ES-I3 (cell line): ENCODE data around the gene LIN28B.
"Not testable (repeated sequence)": the region's sequence is repeated elsewhere in the genome, so short reads cannot be mapped to it uniquely, and the experiment has no call there.

Source experiments
- H3K36me3 ChIP-seq: 2 replicates; pipeline ENCODE4 v1.6.1; 2013; ENCODE audit warnings: mild to moderate bottlenecking, low read length, control low read depth, moderate library complexity; ENCODE audit not compliant: insufficient read depth
- H3K4me1 ChIP-seq: 2 replicates; pipeline ENCODE4 v1.6.1; 2013; ENCODE audit warnings: mild to moderate bottlenecking, control low read depth, low read length; ENCODE audit not compliant: insufficient read depth
- H3K9ac ChIP-seq: 2 replicates; pipeline ENCODE4 v1.6.1; 2013; ENCODE audit warnings: low read depth, mild to moderate bottlenecking, low read length, moderate library complexity
- H3K9me3 ChIP-seq: 2 replicates; pipeline ENCODE4 v1.6.1; 2013; ENCODE audit warnings: mild to moderate bottlenecking, low read length, moderate library complexity; ENCODE audit not compliant: control insufficient read depth, insufficient read depth

The LIN28B gene

DNA sequence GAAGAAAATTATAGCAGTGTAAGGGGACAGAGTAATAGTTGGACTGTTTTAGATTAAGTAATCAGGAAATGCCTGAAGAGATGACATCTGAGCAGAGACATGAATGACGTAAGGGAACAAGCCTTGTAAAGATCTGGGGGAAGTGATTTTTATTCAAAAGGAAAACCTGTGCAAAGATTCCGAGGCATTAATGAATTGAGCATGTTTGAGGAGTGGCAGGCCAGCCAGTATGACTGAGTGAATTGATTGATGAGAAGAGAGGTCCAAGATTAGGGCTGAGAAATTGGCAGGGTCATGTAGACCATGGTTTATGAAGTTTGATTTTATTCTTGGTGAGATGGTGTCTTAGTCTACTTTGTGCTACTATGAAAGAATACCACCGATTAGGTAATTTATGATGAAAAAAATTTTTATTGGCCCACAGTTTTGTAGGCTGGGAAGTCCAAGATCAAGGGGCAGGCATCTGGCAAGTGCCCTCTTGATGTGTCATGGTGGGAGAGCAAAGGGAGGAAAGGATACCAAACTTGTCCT lies 95.1 kb downstream of the LIN28B start:
- Histone ChIP-seq H3K9ac (no peak overlapping the region), H3K4me1 (peaks cover 6% of the 10 kb centered on the region), H3K36me3 (no peaks in the 10 kb centered on the region), H3K9me3 (no peaks in the 10 kb centered on the region)

DNA sequence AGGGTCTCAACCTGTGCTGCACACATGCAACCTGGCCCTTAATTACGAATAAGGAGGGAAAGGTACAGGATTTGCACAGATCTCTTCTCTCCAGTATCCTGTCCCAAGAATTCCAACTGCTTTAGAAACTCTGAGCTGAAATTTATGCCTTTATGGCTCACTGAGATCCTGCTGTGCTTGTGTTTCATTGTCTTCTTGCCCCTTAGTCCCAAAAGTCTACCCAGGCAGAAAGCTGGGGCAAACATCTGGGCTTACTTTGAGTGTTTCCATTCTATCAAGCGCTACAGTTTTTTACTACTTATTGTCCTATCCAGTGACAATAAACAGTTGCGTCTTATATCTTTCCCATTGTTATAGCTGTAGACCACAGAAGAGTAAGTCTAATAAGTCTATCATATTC lies 99.7 kb downstream of the LIN28B start:
- Histone ChIP-seq H3K4me1 (peaks cover 6% of the 10 kb centered on the region), H3K9ac (no peak overlapping the region), H3K9me3 (no peaks in the 10 kb centered on the region), H3K36me3 (no peaks in the 10 kb centered on the region)

DNA sequence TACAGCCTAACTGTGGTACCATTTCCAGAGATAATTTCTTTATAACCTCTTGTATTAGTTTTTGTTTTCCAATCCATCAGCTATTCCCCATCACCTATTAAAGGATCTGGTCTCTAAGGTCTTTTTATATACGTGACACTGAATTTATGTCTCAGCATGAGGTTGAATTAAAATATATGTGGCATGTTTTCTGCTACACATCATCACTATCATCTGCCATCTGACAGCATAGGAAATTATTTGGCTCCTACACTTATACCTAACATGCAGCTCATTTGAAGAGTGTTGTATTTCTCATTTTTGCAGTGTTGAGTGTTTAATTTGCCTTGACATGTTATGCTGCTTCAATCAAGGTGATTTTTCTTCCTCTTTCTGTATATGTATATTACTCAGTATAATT lies 100.3 kb downstream of the LIN28B start:
- no peak overlapping the region for H3K9ac ChIP-seq

GRCh38 chr6:105058316-105058715 lies 101.4 kb downstream of the LIN28B start:
- Histone ChIP-seq H3K9me3 (no peaks in the 10 kb centered on the region), H3K36me3 (no peaks in the 10 kb centered on the region), H3K4me1 (peaks cover 6% of the 10 kb centered on the region), H3K9ac (no peak overlapping the region)

More for the DNA sequence above, 100.3 kb downstream of the LIN28B start:
- no peaks in the 10 kb centered on the region for H3K9me3 ChIP-seq
- H3K4me1 ChIP-seq, result peaks cover 6% of the 10 kb centered on the region
- H3K36me3 ChIP-seq, result no peaks in the 10 kb centered on the region

DNA sequence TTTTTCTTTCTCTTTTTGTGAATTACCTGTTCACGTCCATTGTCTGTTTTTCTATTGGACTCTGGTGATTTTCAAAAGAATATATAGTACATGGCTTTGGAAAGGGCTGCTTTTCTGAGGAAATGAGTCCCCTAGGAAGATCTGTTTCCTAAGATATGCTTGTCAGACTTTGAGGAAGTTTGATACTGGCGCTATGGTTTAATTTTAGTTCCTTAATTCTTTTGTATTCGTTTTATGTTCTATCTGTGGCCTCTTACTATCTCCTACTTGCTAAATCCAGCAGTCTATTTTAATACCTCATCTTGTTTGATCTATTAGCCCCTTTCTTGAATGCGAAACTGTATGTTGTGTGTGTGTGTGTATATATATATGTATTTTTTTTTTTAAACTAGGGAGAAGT lies 101.9 kb downstream of the LIN28B start:
- Histone ChIP-seq H3K9me3 (no peaks in the 10 kb centered on the region), H3K9ac (no peak overlapping the region), H3K4me1 (peaks cover 6% of the 10 kb centered on the region), H3K36me3 (no peaks in the 10 kb centered on the region)

- no peaks in the 10 kb centered on the region for H3K36me3 ChIP-seq
- no peaks in the 10 kb centered on the region for H3K9me3 ChIP-seq
- H3K9ac ChIP-seq, result no peak overlapping the region
- H3K4me1 ChIP-seq, result no peaks in the 10 kb centered on the region
Measured at GRCh38 chr6:105066233-105066632, 109.3 kb downstream of the LIN28B start.

DNA sequence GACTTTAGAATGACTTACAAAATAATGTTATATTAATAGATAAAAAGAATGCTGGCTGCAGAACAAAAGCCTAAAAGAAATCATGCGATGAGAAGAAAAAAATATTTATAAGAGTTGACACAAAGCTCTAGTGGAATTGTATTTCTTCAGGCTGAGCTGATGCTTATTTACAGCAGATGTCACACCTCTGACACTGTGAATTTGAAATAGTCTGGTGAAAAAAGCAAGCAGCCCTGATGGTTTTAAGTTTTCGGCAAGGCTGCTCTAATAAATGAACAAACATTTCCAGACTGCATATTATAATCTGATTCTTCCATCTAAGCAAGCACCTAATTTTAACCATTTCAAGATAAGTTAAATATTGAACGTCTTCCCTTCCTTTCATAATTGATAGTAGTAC lies 109.9 kb downstream of the LIN28B start:
- Histone ChIP-seq H3K9ac (no peak overlapping the region), H3K9me3 (no peaks in the 10 kb centered on the region), H3K4me1 (no peaks in the 10 kb centered on the region), H3K36me3 (no peaks in the 10 kb centered on the region)

DNA sequence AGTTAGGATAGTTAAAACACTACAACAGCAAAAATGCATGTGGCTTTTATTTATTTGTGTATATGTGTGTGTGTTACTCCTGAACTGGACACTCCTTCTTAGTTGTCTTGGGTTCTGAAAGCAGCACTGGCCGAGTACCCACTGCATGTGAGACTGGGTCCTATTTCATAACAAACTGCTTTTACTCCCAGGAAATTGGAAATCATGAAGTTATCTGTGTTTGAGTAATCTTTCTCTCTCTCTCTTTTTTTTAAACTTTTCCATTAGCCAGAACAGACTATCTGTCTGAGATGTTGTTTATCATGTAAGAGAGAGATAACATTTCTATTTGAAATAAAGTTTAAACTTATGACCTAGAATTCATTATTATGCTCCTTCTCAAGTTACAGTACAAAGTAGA lies 110.4 kb downstream of the LIN28B start:
- H3K36me3 ChIP-seq, result no peaks in the 10 kb centered on the region
- H3K4me1 ChIP-seq, result no peaks in the 10 kb centered on the region
- H3K9ac ChIP-seq, result no peak overlapping the region
- H3K9me3 ChIP-seq, result no peaks in the 10 kb centered on the region

GRCh38 chr6:105068407-105068806 lies 111.5 kb downstream of the LIN28B start:
- H3K36me3 ChIP-seq, result no peaks in the 10 kb centered on the region
- no peak overlapping the region for H3K9ac ChIP-seq
- H3K4me1 ChIP-seq, result no peaks in the 10 kb centered on the region; the same call in 1 of the 2 replicates
- no peaks in the 10 kb centered on the region for H3K9me3 ChIP-seq

DNA sequence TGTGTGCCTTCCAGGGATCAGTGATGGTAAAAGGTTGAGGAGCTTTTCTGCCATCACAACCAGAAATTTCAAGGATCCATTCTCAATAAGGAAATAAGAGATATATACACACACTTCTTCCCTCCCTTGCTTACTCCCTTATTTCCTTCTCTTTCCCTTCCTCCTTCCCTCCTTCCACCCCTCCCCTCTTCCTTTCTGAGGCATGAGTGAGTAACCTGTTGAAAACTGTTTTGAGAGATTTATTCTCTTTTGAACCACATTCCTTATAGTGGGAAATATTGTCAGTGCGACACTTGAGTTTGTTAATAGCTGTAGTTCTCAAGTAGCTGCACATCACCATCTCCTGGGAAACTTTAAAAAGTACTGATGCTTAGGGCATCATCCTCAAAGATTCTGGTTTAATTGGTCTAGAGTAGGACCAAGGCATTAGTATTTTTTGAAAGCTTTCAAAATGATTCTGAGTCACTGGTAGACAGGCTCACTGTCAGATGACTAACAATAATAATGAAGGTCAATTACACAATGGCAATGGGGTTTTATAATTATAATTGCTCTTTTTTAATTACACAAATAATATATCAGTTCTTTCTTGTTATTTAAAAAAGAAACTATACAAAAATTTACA lies 113.0 kb downstream of the LIN28B start:
- no peak overlapping the region for H3K9ac ChIP-seq
- no peaks in the 10 kb centered on the region for H3K9me3 ChIP-seq
- H3K4me1 ChIP-seq, result no peaks in the 10 kb centered on the region; the same call in 1 of the 2 replicates
- no peaks in the 10 kb centered on the region for H3K36me3 ChIP-seq

DNA sequence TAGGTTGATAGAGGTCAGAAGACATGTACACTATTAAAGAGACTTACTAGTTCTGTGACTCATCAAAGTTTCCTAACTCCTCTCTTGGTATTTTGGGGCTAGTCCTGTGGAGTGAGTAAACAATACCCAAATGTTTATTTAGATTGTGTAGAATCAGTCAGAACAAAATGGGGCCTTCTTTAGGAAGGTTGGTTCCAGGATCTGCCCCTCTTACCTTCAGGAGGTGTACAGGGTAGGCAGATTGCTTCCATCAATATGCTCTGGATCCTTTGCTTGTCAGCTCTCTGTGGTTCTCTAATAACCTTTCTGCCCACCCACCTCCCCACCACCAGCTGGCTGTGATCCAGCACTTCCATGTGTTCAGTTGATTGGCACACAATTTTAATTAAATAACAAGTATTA lies 115.9 kb downstream of the LIN28B start:
- H3K9ac ChIP-seq, result no peak overlapping the region
- H3K4me1 ChIP-seq, result no peaks in the 10 kb centered on the region; the same call in 1 of the 2 replicates
- no peaks in the 10 kb centered on the region for H3K9me3 ChIP-seq
- H3K36me3 ChIP-seq, result no peaks in the 10 kb centered on the region

DNA sequence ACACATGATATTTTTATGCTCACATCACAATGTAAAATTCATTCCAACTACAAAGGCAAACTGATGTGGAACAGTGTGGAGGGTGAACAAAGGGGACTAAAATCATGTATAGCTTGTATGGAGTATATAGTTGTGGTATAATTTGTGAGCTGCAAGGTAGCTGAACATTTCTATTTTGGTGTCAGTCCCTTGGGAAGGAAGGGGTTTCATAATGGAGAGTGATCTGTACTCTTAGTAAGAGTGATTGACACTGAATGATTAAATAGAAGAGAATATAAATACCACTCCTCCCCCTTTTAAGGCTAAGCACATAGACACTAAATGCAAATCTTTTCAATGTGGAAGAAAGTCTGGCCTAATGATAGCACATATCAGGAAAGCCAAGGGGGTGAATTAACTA lies 118.3 kb downstream of the LIN28B start:
- H3K9ac ChIP-seq, result no peak overlapping the region
- H3K4me1 ChIP-seq, result no peaks in the 10 kb centered on the region; the same call in 1 of the 2 replicates
- no peaks in the 10 kb centered on the region for H3K36me3 ChIP-seq
- no peaks in the 10 kb centered on the region for H3K9me3 ChIP-seq

DNA sequence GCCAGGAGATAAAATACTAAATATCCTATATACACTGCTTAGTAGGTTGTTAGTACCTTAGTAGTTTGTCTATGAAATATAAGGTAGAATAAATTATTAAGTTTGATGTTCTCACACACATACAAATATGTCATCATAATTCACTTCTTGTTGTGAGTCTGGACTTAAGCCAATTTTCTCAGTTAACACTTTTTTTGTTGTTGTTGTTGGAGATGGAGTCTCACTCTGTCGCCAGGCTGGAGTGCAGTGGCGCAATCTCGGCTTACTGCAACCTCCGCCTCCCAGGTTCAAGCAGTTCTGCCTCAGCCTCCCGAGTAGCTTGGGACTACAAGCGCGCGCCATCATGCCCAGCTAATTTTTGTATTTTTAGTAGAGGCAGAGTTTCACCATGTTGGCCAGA lies 119.5 kb downstream of the LIN28B start:
- not testable (repeated sequence) for H3K9me3 ChIP-seq, H3K4me1 ChIP-seq, H3K9ac ChIP-seq, H3K36me3 ChIP-seq

- Histone ChIP-seq H3K9ac (no peak overlapping the region), H3K4me1 (no peaks in the 10 kb centered on the region; the same call in 1 of the 2 replicates), H3K9me3 (no peaks in the 10 kb centered on the region), H3K36me3 (no peaks in the 10 kb centered on the region)
Measured at GRCh38 chr6:105077596-105078385, 120.9 kb downstream of the LIN28B start.

DNA sequence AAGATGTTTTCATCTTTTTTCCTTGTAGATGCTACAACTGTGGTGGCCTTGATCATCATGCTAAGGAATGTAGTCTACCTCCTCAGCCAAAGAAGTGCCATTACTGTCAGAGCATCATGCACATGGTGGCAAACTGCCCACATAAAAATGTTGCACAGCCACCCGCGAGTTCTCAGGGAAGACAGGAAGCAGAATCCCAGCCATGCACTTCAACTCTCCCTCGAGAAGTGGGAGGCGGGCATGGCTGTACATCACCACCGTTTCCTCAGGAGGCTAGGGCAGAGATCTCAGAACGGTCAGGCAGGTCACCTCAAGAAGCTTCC lies 121.4 kb downstream of the LIN28B start:
- Histone ChIP-seq H3K9me3 (no peaks in the 10 kb centered on the region), H3K9ac (no peak overlapping the region), H3K36me3 (no peaks in the 10 kb centered on the region), H3K4me1 (no peaks in the 10 kb centered on the region)
